HL-60/S4 treated with retinoic acid at 250 ng/mL for 4 days and 3 days (cell line): ENCODE results near the gene FAM47C.
"Not testable (repeated sequence)": the region's sequence is repeated elsewhere in the genome, so short reads cannot be mapped to it uniquely, and the experiment has no call there.

Source experiments
- in situ Hi-C: fragments of 300-500 bp; cut with MboI; formaldehyde crosslinking; loops from 2 replicates; pipeline ENCODE4 v1.7.0; 2022; ENCODE audit warnings: low sequenced_read_pairs

Gene FAM47C

DNA sequence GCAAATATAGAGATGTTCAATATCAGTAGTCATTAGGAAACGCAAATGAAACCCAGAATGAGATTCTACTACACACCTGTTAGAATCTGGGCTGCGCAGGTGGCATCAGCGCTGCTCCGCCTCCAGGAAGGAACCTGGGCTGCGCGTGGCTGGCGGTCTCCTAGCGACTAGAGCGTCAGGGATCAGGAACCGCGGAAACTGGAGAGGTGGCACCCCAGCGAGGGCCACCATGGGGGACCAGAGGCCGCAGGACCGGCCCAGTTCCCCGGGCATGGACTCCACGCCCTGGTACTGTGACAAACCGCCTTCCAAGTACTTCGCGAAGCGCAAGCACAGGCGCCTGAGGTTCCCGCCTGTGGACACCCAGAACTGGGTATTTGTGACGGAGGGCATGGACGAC, at the start of gene FAM47C:
Gene FAM47C (plus strand): TSS at position 185 of the 400 bp plus-strand sequence. CDS start 45 bp downstream, at position 230.
- in situ Hi-C loops: not testable (repeated sequence)

DNA sequence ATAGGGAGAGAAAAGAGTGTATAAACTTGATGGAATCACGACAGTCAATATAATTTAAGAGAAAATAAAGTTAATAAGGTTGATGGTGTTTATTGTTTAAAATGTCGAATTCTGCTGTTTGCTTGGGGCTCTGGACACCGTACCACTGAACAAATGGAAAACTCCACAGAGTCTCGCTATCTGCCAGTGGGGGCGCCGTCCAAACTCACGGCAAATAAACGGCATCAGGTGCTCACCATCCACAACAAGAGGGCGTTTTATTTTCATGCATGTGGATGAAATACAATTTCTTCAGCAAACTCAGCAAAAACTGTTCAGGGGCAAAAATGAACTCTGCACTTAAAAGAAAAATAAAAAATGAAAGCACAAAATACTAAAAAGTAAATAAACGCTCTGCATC, 46.6 kb upstream of the FAM47C start:
- in situ Hi-C loops: no loop called here

DNA sequence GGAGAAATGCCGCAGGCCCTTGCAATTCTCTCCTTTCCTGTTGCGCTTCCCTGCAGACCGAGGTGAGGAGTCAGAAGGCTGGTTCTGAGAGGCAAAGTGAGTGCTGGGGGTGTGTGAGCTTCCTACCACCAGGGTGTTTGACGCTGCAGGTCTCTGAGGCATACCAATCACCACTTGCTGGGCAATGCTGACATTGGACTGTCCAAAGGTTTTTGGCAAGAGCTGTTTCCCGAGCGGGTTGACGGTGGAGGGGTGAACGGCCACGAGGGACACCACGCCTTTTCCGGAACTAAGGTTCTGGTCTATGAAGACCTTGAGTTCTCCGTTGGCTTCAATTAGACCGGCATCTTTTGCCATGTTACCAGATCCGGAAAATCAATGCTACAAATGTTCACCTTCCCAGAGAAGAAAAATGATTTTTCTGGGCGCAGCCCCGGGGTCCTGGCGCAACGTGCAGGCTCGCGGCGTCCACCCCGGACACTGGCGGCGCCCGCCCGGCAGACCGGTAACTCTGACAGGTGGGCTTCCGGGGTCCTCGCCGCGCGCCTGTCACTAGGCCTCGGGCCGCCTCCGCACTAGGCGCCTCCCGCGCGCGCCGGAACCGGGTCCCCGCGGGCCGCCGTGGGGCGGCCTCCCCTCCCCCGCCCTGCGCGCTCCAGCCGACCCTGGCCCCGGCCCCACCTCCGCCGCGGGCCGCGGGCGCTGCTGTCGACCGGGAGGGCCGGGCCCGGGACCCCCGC, 44.9 kb upstream of the FAM47C start:
- in situ Hi-C loops: no loop called here

DNA sequence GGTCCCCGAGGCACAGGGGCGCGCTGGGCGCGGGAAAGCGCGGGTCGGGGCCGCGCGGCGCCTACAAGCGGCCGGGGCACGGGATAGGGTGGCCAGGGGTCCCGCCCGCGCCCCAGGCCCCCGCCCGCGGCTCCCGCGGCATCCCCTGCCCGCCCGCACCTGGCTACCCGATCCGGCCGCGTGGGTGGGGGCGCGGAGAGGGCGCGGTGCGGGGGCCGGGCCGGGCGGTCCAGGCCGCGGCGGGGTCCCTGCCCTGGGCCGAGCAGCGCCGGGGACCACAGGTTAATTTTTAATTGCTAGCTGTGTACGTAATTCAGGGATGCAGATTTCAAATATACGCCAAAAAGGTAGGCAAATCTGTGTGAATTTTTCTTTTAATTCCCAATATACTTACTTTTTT, 44.3 kb upstream of the FAM47C start:
- in situ Hi-C loops: no loop called here

DNA sequence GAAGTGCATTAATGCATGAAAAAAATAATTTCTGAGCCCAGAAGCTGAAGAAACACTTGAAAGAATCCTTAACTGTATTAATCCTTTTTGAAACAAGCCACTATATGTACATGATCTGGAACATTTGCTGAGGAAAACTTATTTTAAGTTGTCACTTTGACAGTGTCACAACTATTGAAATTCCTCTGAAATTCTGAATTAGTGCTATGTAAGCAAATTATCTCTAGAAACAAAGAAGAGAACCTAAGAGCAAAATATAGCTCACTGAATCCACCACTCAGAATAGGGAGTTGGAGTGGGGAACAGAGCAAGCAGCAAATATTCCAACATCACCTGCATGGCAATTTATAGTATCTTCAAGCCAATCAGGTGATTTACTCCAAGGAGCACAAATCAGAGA, 34.6 kb upstream of the FAM47C start:
- in situ Hi-C loops: no loop called here

DNA sequence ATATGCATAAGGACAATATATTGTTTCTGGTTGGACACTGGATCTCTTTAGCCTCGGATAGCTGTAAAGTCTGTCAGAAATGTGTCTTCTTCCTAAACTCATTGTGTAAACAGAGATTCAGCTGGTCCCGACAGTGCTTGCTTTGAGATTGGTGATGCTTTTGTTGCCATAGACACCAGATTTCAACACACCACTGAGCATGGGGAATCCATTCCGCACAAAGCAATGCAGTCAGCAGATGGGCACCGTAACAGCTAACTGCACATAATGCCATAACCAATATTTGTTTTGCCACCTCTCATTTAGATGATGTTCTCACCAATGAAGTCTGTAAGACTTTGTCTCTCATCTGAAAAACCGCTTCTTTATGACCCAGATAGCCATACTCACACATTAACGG, 33.3 kb upstream of the FAM47C start:
- in situ Hi-C loops: no loop called here

DNA sequence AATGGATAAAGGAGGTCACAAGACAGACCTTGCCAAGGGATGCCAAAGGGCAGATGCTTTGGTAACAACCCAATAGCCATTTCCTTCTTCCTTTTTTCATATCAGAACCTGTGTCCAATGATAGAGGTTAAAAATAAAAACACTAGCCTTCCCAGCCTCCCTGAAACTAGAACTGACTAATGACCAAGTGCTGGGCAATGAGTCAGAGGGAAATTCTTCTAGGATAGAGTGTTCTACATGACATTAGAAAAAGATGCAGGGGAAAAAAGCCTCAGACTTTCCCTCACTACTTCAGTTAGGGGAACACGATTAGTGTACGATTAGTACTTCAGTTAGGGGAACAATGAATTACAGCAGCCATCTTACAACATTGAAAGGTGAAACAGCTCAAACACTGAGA, 29.3 kb upstream of the FAM47C start:
- in situ Hi-C loops: no loop called here

DNA sequence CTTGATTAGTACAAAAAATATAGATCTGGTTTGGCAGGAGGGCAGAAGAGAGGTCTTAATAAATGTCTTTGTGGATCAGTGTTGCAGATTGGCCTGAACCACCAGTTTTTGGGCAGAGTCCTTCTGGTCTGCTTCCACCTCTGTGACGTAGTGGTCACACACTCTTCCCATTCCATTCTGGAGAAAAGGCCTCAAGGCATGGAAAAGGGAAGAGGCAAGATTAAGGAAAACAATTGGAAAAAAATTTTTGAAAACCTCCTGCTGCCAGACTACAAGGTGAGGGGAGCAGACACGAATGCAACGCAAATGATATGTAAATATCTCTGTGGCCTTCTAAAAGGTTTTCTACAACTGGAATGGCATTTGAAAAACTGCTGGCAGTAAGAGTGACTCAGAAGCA, 24.3 kb upstream of the FAM47C start:
- in situ Hi-C loops: no loop called here

DNA sequence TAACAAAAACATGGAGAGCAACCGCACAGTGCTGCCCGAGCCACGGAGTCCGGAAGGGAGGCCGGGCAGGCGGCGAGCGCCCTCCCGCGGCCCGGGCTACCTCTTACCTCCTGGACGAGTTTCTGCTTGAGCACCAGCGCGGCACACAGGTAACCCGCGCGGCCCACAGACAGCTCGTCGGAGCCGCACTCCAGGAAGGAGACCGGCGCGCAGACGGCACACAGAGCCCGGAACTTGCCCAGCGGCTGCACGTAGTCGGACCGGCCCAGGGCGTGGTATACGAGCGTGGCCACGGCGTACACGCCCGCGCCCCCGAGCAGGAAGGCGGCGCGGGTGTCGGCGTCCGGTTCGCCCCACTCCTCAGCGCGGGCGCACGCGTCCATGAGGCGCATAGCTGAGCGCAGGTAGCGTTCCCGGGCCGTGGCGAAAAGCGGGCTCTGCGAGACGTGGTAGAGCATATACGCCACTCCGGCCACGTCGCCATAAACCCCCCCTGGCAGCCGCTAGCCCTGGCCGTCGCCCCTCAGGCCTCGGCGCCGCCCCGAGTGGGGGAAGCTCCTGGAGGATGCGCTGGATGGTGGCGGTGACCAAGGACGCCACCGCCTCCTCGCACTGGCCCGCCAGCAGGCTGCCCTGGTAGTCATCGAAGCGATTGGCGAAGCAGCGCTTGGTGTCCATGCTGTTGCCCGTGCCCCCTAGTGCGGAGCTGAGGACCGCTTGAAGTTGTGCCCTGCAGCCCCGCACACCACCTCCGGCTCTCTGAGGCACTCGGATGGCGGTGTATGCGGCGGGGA, 22.6 kb upstream of the FAM47C start:
- in situ Hi-C loops: not testable (repeated sequence)

DNA sequence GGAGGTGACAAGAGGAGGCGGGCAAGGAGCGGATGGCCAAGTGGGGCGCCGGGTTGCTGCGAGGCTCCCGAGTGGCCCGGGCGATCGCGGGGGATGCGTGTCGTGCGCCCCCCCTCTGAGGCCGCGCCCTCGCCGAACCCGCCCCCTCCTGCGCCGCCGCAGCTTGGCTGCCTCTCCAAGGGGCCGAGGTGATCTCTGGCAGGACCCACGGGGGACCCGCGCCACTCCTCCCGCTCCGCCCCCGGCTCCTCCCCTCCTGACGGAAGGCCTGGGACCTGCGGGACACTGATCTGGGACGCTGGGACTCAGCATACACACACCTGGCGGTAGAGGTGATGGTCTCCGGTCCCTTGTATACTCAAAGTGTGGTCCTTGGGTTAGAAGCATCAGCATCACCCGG, 21.9 kb upstream of the FAM47C start:
- in situ Hi-C loops: no loop called here

DNA sequence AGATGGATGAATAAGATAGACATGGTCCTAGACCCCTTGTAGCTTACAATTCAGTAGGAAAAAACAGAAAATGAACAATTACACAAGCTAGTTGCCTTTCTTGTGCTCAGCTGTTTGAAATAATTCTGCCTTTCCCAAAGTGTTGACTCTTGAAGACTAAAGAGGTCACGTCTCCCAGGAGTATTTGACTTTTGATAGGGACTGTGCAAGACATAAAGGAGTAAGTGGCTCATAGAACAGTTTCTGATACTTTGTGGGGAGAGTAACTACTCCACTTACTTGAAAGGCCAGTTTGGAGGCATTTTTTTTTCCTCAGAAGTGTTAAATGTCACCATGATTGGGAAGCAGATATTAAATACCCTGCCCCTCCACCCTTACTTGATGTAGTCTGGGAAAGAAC, 21.0 kb upstream of the FAM47C start:
- in situ Hi-C loops: not testable (repeated sequence)

DNA sequence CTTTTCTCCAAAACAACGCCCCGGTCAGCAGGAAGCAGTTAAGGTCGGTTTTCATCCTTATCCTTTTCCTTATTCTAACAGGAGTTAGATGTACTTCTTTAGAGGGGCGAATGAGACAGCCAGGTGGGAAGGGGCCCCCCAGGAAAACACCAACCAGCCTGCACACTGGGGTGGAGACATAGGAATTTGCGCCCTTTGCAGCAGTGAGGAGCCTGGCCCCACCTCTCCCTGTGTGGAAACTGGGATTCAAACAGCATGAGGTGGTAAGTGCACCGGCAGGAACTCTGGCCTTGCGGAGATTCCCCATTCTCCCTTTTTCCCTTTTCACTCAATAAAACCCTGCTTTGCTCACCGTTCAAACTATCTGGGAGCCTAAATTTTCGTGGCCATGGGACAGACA, 8.0 kb upstream of the FAM47C start:
- in situ Hi-C loops: no loop called here

DNA sequence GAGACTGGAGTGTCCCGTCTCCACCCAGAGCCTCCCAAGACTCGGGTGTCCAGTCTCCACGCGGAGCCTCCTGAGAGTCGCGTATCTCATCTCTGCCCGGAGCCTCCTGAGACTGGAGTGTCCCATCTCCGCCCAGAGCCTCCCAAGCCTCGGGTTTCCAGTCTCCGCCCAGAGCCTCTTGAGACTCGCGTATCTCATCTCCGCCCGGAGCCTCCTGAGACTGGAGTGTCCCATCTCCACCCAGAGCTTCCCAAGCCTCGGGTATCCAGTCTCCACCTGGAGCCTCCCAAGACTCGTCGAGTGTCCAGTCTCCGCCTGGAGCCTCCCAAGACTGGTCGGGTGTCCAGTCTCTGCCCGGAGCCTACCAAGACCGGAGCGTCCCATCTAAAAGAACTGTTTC, 2.3 kb downstream of the FAM47C start:
- in situ Hi-C loops: no loop called here

DNA sequence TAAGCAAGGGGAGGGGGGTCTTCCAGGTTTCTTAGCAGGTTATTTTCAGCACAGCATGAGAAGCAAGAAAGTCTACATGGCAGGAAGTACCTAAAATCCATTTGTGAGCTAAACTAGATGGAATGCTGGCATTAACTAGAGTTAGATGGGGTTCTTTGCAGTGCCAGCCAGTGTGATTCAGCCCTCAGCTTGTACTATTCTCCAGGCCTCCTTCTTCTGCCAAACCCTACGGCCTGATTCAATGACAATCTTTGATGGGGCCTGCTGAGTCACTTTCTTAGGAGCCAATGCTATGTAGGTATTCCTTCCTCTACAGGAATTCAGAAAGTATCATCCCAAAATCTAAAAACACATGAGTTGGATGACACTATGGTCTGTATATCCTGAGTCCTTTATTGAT, 26.1 kb downstream of the FAM47C start:
- in situ Hi-C loops: not testable (repeated sequence)

DNA sequence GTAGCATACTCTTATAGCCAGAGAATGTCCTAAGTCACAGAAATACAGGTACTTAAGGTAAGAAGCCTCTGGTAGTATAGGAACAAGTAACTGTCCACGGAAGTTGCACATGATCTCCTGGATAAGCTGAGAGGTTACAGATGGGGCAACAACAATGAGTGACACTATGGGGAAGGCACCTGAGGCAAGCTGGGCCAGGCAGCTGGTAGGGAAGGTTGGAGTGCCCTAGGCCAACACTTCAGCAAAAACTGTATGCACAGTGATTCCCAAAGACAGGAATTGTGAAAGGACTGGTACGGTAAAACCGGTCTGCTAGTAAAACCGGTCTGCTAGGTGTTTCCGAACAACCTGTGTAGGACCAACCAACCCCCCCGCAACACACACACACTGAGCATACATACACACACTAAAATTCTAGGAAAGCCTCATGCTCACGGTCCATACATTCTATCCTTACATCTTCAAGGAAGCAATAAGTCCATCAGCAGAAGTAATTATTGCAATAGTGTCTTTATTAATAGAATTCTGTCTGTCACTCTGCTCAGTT, 28.6 kb downstream of the FAM47C start:
- in situ Hi-C loops: not testable (repeated sequence)

DNA sequence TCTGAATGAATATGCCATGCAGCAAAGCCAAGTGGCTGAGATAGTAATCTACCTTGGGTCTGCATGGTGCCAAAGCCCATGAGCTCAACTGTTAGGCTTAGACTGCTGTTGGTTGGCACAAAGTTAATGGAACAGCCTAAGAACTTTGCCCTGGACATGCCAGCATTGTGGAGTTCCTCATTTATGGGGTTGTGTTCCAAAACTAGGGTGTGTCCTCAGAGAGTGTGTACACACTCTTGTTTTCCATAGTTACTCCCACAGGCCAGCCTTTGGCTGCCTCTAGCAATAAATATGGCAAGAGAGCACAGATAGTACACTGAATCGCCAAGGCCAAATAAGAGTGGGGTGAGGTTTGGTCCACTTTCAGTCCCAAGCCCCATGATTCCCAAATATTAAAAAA, 30.6 kb downstream of the FAM47C start:
- in situ Hi-C loops: not testable (repeated sequence)

DNA sequence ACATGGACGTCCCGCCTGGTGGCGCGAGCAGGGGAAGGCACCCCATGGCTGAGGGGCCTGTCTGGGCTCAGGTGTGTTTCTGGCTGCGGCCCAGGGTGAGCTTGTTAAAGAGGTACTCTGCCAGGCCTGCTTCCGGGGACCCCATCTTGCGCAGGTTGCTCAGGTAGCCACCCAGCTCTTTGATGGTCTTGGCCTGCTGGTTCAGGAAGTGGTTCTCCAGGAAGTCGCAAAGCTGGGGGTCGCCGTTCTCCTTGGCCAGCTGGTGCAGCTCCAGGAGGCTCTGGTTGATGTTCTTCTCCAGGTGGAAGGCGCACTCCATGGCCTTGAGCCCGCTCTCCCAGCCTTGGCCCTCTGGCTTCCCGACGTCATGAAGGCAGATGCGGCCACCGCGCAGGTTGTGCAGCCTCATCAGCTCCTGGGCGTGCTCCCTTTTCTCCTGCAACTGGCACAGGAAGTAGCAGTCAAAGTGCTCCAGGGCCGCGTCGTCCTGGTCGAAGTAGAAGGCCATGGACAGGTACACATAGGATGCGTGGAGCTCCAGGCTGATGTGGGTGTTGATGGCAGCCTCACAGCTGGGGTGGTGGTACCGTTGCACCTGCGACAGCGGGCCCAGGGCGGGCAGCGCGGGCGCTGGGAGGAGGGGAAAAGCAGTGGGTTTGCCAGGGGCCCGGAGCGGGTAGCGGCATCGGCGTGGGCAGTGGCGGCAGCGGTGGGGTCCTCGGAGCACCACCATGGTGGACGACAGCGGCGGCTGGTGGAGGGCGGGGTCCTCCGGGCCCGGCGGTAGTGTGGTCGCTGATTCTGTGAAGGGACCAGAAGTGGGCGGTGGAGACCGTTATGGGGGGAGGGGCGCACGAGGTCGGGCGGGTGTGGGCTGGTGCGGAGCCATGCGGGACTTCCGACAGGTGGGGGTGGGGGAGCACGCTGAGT, 35.1 kb downstream of the FAM47C start:
- in situ Hi-C loops: not testable (repeated sequence)

DNA sequence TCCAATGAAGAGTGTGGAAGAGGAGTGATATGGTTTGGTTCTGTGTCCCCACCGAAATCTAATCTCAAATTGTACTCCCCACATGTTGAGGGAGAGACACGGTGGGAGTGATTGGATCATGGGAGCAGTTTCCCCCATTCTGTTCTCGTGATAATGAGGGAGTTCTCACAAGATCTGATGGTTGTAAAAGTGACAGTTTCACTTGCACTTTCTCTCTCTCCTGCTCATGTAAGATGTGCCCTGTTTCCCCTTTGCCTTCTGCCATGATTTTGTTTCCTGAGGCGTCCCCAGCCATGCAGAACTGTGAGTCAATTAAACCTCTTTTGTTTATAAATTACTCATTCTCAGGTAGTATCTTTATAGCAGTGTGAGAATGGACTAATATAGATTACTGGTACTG, 39.6 kb downstream of the FAM47C start:
- in situ Hi-C loops: no loop called here

DNA sequence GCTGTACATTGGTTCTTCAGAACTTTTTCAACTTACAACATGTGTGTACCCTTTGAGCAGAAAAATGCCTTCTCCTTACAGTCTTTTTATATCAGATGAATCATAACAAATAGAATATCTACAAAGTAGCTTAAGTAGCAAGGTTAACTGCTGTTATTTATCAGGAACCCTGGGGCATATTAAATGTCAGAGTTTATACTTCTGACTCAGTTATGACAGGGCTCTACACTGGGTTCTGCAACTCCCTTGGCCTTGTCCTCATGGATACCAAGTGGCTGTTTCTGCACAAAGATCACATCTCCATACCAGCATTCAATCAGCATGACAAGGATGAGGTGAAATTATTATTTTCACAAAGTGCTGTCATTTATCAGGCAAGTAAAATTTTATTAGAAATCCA, 49.4 kb downstream of the FAM47C start:
- in situ Hi-C loops: not testable (repeated sequence)

DNA sequence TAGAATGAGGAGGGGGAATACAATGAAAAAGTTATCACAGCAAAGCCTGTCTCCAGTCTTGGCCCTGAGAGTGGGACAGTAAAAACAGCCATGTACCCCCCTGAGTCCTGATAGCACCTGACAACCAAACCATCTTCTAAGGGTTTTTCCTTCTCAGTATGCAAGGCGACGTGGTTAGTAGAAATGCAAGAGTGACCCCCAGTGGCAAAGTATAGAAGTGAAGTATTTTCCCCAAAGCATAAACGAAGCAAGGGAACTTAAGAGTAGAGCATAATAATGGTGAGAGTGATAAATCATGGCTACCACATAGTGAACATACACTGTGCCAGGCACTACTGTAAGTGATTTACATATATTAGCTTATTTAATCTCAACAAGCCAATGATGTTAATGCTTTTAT, 52.8 kb downstream of the FAM47C start:
- in situ Hi-C loops: no loop called here
